Stimulated activated CD4-positive, alpha-beta T cell treated with anti-CD3 and anti-CD28 coated beads, Interleukin-2, amount 100 ng/mL, for 4 hours (primary cell): ENCODE results near the gene UBE2Z.
"Not testable (repeated sequence)": the region's sequence is repeated elsewhere in the genome, so short reads cannot be mapped to it uniquely, and the experiment has no call there.

Experiments
- DNase-seq: peaks from one replicate; pipeline ENCODE4 v3.0.0-alpha.2; 2020; ENCODE audit warnings: low read depth

UBE2Z gene

DNA sequence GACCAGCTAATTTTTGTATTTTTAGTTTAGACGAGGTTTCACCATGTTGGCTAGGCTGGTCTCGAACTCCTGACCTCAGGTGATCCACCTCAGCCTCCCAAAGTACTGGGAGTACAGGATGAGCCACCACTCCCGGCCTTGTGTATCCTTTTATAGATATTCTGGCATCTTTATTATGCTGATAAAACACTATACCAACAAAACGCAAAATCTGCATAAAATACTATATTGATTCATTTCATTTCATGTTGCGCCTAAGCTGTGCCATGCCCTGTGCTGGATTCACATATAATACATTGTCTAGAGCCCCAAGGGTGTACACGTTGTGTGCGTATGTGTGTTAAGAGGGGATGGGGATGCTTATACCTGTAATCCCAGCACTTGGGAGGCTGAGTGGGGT is 3.8 kb upstream of the UBE2Z start:
- DNase-seq, result no peak

DNA sequence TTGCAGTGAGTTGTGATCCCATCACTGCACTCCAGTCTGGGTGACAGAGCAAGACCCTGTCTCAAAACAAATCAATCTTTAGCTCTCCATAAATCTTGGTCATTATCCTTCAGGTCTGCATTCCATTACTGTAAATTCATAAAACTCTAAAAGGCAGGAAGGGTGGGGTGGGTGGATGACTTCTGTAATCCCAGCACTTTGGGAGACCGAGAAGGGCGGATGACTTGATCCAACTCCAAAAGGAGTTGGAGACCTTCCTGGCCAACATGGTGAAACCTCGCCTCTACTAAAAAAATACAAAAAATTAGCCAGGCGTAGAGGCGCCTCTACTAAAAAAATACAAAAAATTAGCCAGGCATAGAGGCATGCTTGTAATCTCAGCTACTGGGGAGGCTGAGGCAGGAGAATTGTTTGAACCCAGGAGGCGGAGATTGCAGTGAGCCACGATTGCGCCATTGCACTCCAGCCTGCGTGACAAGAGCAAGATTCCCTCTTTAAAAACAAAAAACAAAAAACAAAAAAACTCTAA is 2.2 kb upstream of the UBE2Z start:
- no peak for DNase-seq

DNA sequence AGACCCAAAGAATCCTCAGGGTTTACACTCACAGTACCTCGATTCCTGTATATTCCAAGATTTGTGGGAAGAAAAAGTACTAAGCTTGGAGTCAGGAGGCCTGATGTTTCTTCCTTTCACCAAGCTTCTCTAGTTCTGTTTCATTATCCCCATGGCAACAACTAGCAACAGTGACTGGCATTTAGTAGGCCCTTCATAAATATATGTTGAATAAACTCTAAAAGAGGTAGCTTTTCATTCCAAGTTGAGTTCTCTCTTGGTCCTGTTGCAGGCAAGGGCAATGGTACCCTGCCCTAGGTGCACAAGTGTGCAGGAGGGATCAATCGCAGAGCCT is 527 bp upstream of the UBE2Z start:
- DNase-seq, result no peak

DNA sequence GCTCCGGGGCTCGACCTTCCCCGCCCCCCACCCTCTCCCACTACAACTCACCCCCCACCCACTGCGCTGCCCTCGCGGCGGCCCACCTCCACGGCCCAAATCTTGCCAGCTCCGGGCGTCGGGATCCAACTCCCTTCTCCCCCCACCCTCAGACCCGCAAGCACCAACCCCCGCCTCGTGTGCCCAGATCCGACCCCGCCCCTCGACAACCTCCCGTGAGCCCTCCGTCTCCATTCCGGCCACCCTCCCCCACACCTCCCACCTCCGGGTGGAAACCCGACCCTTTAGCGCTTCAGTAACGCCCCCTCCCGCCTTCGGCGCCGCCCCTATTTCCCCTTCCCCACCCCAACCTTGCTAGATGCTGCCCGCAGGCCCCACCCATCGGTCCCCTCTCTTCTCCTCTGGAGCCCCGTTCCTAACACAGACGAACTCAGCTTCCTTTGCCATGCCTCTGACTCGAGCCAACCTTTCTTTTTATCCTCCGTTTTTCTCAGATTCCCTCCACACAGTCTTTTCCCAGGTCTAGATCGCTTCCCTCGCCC is 717 bp downstream of the UBE2Z start:
- DNase-seq, result peak; percentile 91

DNA sequence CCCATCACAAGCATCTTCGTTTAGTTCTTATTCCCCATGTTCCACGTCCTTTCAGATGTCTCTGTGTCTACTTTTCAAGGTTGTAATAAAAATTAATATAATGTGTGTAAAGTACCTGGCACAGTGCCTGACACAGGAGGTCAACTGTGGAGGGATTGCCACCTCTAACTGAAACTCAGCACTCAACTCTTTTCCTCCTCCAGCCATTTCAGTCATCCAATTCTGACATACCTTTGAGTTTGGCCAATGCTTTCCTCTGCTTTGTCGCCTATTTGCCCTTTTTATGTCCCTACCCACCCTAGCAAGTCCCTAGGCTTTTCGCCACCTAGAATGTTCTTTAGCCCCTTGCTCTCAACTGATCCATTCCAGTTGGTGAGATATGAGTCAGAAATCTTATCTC is 1.6 kb downstream of the UBE2Z start:
- DNase-seq, result no peak

DNA sequence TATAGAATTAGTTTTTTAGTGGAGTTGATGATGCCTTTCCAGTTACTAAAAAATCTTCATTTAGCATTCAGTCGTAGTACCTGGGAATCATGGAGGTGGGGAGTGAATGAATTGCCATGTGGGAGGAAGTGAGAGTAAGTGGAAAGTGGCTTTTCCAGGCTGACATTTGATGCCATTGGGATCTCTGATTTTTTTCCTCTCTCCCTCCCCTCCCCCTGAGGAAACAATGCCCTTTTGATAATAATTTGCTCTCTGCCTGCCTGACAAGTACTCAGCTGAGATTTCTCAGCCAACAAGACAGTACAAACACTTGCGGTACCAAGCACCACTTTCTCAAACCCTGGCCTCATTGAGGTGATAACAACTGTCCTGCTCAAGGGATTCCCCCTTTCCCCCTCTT is 2.2 kb downstream of the UBE2Z start:
- no peak for DNase-seq

DNA sequence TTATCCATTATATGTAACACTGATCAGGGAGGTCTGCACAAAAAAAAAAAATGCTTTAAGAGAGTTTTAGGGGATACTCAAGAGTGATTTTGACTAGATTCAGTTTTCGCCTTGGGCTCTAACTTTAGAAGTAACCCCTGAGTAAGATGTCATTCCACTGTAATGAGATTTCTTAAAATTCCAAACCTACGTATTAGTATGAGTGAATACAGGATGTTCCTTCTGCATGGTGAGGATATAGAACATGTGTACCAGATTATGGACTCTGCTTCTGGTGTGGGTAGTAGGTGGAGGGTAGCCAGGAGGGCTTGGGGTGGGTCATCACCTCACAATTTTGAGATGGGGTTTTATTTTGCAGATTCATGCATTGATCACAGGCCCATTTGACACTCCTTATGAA is 4.3 kb downstream of the UBE2Z start:
- DNase-seq, result no peak

DNA sequence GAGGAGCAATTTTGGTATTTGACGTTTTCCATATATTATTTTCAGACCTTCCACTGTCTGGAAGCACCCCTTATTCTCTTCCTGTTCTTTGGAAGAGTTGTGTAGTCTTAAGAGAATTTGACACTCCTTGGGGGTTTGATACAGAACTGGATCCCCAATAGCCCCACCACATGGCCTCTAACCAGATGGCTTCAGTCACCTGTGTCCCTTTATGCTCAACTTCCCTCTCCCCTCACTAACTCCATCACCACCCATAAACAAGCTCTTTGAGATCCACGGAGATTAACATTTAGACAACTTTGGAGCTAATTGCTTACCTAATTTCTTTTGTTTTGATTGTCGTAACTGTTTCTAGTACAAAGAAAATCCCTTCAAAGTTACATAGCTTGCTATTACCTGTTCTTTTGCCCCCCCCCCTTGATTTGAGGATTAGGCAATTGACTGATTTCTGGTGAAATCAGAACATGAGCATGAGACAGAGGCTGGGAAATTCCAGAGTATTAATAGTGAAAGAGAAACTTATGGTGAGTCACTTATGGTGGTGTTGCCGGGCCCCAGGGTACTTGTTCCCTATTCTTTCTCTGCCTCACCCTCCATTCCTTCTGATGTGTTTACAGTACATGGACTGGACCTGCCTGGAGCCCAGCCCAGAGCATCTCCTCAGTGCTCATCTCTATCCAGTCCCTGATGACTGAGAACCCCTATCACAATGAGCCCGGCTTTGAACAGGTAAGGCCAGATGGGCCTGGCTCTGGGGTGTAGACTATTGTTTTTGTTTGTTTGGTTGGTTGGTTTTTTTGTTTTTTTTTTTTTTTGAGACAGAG is 7.5 kb downstream of the UBE2Z start:
- DNase-seq, result peak; percentile 35

DNA sequence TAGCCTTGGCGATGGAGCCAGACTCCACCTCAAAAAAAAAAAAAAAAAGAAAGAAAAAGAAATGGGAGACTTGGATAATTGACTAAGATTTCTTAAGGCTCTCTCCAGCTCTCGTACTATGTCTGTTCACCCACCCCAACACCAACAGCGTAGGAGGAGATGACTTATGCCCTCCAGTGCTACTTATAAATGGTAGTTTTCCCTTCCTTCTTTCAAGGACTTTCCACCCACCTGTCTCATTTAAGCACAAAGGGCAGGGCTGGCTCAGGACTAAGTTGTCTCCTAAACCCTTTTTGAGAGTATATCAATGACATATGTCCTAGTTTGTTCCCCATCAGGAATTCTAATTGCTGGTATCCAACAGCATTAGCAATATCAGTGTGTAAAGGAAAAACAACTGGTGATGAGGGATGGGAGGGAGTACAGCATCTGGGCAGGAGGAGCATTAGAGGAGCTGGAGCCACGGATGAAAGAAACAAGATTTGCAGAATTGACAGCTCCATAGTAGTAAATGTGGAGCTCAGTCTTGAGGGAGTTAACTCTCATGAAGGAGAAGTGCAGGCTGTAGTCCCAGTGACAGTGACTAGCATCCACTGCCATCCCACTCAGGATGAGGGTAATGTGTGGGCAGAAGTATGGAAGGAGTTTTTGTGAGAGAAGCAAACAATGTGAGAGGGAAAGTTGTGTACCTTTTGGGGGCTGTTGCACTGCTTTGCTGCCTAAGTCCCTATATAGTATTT is 17.2 kb downstream of the UBE2Z start:
- no peak for DNase-seq

DNA sequence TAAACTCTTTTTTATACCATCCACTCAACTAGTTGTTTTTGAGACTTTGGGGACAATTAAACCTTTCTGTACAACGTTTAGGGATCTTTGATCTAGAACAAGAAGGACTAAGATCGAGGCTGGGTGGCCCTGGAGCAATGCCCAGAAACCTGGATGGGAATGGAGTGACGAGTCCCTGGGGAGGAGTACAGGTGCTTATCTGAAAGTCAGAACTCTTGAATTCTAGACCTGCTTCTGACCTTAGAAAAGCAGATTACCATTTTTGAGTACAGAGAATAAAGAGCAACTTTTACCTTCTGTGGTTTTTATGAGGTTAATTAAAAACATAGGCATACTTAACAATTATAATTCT is 17.8 kb downstream of the UBE2Z start:
- no peak for DNase-seq

DNA sequence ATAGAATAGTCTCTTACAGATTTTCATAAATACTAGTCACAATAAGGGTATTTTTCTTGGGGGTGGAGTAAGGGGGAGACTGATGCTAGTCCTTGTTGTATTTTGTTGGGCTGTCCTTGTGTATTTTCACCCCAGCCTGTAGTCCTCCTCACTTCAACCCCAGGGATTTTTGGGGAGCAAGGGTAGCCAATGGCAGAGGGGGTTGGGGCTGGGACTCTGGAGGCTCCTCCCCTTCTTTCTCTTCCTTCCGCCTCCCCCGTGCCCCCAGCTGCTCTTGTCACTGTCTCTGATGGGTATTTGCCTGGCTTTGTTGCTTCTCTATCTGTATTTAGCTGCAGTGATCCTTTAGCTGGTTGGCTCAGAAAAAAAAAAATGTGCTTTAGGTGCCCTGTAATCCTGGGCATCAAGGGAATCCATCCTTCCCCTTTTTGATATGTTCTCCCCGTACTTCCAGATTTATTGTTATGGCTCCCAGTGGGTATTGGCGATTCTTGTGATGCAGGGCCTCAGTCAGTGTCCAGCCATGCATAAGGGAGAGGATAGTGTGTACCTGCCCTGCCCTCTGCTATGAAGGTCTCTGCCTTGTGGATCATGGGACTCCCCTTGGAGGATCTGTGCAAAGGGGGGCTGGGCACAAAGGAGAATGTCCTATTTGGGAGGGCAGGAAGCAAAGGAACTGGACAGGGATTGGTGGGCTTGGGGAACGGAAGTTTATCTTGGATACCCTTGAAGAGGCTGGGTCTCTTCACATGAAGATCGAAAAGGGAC is 20.0 kb downstream of the UBE2Z start:
- no peak for DNase-seq

DNA sequence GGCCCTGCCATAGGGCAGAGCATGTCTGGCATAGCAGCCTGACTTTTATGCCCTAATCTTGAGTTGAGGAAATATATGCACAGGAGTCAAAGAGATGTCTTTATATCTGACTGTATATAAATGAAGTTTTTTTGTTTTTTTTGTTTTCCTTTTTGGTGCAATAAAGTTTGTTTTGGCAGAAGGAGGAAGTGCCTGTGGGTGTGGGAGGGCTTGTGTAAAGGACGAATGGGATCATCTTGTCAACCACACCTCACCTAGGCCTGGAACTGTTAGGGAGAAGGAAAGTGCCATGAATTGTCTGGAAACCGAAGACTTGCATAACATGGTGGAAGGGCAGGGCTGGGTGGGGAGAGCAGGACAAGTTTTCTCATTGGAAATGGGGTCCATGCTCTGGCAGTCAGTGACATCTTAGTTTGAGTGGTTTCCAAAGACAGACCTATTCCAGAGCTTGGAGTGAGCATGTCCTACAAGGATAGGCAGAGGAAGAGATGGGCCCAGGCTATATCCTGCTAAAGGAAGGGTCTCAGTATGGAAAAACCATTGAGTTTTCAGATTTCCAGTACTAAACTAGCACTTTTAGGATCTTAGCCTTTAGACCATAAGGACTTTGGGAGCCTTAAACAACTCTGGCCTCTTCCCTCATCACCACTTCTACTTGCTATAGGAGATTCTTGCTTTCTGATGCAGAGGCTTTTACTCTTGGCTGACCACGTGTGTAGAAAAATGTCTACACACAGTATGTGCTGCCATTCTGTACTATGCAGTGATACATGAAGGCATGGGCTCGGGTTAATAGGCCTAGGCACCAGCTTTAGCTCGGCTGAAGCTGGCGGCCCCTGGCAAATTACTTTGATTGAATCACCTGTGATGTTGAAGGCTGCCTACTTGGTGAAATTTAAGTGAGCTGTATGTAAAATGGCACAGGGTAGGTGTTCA is 20.9 kb downstream of the UBE2Z start:
- DNase-seq, result no peak

DNA sequence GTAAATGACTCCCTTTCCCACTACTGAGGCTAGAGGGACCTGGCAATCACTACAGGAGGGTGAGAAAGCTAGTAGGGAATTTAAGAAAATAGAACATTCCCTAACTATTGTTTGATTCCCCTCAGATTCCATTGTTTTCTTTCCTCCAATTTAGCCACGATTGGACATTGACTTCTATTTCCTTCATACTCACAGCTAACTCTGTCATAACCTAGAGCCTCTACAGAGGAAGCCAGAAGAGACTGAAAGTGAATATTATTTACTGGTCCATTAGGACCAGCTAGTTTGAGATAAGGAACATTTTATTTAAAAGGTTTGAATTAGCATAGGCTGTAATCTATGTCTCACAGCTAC is 21.6 kb downstream of the UBE2Z start:
- DNase-seq, result no peak

DNA sequence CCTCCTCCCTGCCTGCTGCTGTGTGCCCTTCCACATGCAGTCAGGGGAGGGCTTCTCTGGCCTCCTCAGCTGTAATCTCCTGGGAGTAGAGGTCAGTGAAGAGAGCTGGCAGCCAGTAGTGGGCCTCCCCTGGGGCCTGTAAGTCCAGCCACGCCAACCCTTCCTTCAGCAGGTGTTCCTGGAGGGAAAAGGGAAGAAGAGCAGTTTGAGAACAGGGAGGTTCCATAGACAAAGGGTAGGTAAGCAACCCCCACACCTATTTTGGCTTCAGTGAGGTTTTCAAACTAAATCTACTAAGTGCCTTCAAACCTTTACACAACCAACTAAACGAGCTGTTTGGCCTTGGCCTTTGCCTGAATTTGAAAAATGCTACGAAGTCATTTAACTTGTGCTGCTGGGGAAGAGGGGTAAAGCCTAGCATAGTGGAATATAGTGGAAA is 22.2 kb downstream of the UBE2Z start:
- no peak for DNase-seq

DNA sequence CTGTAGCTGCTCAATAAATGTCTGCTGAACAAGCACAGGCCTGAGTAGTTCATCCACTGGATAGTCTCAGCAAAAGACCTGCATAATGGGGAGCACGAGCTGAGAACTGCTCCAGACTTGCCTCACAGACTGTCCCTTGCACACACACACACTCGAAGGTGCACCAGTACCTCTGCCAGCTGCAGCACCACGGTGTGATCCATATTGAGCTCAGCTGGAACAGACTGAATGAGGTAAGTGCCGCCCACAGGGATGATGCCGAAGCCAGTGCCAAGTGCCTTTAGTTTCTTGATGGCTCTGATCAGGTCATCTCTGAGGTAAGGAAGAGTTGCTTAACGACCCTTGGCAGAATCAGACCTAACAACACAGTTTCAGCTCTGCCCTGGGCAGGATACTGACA is 24.8 kb downstream of the UBE2Z start:
- DNase-seq, result no peak

DNA sequence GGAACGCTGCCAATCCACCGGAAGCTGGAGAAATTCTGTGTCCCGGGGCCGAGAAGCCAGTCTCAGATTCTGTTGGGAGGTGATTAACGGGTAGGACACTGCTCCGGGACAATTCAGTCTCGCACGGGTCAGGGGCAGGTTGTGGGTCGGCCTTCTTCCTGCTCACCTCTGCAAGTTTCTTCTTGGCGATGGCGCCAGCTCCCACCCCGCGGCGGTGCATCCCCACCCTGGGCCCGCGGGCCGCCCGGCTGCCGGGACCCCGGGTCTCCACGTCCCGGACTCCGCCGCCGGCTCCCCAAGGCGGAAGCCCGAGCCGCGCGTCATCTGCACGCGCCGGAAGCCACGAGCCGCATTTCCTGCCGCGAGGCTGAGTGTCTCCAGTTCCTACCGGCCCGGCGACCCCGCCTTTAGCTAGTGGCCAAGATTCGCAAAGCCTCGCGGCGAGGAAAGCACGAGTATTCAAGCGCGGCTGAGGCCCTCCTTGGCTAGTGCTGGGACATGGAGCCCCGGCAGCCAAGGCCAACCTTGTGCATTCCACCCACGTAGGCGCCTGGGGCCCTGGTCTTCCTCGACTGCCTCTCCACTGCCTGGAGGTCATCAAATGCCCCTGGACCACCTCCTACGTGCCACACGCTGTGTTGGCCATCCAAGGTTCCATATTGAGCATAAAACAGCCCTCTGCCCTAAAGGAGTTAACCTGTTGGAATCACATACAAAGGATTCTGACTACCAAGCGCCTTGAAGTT is 36.5 kb downstream of the UBE2Z start, which contains the start of gene SNF8:
Gene SNF8, minus strand, starts transcription at position 328 of the 746 bp plus-strand sequence. Its CDS starts 108 bp downstream, at position 220.
- DNase-seq, result peak; percentile 89

DNA sequence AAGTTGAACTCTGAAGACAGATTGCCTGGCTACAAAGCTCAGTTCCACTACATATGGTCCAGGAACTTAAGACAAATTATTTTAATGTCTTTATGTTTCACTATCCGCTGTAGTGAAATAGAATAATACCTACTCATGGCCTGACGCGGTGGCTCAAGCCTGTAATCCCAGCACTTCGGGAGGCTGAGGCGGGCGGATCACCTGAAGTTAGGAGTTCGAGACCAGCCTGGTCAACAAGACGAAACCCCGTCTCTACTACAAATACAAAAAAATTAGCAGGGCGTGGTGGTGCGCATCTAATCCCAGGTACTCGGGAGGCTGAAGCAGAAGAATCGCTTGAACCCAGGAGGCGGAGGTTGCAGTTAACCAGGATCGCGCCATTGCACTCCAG is 37.0 kb downstream of the UBE2Z start:
- DNase-seq, result not testable (repeated sequence)

DNA sequence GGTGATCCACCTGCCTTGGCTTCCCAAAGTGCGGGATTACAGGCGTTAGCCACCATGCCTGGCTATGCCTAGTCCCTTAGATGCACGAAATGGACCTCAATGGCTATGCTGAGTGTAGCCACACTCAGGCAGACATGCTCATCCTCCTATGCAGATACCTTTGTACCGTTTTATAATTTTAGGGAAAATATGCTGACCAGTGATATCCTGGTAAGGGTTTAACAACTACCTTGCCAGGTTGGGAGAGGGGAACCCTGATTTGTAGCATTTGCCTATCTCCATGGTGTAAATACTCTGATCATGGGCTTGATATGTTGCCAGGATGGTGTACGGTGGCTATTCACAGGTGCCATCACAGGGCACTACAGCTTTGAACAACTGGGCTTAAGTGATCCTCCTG is 43.4 kb downstream of the UBE2Z start:
- no peak for DNase-seq

DNA sequence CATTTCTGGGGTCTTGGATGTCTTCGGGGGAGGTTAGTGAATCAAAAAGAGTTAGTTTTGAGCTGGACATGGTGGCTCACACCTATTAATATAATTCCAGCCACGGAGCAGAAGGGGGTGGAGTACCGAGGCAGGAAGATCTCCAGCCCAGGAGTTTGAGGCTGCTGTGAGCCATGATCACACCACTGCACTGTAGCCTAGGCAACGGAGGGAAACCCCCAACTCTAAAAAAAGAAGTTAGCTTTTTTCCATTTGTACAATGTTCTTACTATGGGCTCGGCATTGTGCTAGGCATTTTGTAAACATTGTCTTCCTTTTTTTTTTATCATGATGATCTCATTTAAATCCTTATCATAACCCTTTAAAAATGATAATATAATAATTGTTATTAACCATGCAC is 44.7 kb downstream of the UBE2Z start:
- DNase-seq, result no peak

DNA sequence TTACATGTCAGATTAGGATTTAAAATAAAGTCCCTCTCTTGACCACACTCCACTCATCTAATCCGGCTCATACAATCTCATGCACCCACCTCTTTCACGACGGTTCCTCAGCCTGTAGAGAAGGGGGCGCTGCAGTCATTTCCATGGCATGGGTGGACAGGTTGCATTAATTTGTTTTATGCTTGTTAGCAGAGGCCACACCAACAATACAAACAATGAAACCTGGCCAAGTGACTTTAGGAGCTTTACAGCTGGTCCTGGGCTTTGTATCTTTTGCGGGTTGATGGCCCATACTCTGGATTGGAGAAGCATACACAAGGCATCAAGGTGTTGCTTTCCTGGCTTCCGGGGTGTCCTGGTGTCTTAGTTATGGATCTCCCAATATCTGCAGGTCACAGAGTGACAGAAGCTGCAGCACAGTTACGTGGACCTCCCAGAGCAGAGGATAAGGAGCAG is 46.1 kb downstream of the UBE2Z start:
- no peak for DNase-seq
